LoVo (cell line): ENCODE data around the gene CMTM5.
"Not testable (repeated sequence)": the region's sequence is repeated elsewhere in the genome, so short reads cannot be mapped to it uniquely, and the experiment has no call there.

Experiments
- DNase-seq: peaks from one replicate; pipeline ENCODE4 v3.0.0-alpha.2; 2016; ENCODE audit warnings: low spot score

Gene CMTM5

DNA sequence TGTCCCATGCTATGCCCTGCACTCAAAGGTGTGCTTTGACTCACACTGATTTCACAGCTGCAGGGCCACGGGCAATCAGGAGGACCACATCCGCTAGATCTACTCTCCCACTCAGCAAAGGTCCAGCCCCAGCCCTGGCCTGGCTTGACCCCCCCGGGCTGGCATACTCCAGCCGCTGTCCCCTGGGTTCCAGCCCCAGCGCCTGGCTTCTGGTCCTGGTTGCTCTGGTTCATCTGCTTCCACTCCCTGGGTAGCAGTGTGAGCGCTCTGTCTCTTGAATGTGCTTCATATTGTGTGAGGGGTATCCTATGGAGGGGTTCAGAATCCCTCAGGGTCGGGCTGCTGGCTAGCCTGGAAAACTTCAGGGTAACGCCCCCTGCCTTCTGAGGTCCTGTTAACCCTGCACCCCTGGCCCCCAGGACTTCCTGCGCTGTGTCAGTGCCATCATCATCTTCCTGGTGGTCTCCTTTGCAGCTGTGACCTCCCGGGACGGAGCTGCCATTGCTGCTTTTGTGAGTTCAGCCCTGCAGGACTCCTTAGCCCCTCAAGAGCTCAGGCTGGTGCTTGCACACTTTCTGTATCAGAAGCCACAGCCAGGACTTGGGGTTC, 1.9 kb downstream of the CMTM5 start:
- DNase-seq, result no peak

- peak; percentile 51 for DNase-seq
Observed at GRCh38 chr14:23379366-23380196, 2.7 kb downstream of the CMTM5 start.

DNA sequence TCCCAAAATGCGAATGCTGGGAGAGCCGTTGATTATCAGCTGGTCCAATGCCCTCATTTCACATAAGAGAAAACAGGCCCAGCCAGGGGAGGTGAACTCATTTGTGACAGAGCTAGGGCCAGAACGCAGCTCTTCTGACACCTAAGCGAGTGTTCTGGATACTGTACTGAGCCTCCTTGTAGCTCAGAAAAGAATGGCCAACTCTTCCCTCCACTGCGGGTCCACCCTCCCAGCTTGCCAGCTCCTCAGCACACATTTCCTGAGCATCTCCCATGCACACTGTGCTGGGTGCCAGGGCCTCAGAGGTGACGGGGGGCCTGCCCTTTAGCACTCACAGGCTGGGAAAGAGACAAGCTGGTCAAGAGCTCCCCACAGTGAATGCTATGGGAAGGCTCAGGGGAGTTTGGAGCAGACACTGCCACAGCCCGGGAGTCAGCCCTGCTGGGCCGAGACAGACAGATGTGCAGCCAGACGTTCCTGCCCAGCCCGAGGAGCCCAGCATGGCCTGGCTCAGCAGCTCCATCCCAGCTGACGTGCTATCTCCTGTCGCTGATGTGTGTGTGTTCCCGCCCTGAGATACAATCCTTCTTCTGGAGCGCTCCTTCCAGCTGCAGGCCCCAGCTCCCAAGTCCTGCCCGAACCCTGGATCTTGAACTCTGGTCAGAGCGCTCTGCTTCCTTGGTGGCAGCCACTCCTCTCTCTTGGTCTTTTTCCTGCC, 3.5 kb downstream of the CMTM5 start:
- DNase-seq, result no peak

GRCh38 chr14:23380976-23381375, 4.1 kb downstream of the CMTM5 start:
- no peak for DNase-seq

DNA sequence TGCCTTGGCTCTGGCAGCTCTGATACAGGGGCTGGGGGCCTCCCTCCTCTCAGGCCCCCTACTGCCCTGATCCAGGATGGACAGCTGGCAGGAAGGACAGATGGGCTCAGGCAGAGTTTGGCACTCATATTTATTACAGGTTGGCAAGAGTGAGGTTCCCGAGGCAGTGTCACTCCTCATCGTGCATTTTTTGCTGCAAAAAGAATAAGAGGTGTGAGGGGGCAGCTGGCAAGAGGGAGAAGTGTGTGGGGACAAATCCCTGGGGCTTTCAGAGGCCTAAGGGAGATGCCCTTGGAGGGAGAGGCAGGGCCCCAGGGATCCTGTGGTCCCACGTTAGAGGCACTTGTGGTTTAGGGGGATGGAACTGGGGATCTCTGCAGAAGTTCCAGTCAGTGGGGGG, 5.0 kb downstream of the CMTM5 start:
- DNase-seq, result peak; percentile 93

- DNase-seq, result no peak
Observed at GRCh38 chr14:23382276-23382675, 5.4 kb downstream of the CMTM5 start.

- no peak for DNase-seq
Observed at GRCh38 chr14:23382731-23383440, 6.0 kb downstream of the CMTM5 start.

DNA sequence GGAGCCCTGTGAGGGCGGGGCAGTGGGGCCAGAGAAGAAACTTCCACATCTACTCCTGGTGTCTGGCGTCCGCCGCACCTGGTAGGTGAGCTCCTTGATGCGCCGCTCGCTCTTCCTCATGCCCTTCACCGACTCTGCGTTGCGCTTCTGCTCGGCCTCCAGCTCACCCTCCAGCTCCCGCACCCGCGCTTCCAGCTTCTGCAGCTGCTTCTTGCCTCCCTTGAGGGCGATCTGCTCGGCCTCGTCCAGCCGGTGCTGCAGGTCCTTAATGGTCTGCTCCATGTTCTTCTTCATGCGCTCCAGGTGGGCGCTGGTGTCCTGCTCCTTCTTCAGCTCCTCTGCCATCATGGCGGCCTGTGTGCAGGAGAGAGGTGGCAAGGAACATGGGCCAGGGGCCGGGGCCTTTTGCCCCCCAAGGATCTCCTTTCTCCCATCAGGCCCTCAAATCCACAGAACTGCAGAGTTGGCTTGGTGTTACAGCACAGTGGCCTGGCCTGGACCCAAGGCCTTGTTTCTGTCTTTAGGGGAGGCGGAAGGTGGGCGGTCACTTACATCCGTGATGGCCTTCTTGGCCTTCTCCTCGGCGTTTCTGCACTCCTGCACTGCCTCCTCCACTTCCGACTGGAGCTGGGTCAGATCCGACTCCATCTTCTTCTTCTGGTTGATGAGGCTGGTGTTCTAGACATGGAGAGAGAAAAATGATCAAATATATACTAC, 7.7 kb downstream of the CMTM5 start:
- DNase-seq, result no peak

DNA sequence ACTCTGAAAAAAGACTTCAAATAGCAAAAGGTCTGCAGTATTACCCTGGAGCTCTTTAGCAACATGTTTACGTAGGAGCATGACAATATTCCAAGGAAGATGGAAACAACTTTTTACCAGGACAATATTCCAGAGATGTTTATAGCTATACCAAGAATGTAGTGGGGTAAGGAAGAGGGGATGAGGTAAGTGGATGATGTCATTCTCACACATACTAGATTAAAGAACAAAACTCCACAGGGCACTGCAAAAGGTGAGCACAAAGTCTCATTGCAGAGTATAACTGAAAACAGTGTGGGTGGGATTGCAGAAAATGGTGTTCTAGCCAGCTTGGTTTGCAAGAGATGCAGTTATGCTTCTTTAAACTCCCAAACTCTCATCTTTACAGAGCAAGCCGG, 8.4 kb downstream of the CMTM5 start:
- DNase-seq, result no peak

DNA sequence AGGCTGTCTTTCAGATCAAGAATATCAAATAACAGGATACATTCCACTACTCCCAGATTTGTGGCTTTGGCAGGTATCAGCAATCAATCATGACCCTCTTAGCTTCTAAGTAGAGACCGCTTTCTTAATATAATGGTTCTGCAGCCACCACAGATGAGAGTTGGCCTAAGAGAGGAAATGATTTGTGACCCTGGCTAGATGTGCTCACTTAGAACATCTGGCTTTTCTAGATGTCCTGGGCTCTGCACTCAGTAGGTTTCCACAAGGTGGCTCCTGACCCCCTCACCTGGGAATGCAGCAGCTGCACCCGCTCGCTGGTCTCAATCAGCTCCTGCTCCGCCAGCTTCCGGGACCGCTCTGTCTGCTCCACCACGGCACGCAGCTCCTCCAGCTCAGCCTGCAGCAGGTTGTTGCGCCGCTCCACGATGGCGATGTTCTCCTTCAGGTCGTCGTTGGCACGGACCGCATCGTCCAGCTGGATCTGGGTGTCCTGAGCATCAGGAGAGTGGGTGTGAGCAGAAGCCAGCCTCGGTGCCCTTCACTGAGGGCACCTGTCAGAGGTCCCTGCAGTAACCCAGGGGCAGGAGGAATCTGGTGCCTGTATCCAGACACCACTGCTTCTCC, 8.9 kb downstream of the CMTM5 start:
- DNase-seq, result no peak

- DNase-seq, result not testable (repeated sequence)
Observed at GRCh38 chr14:23386266-23386657, 9.4 kb downstream of the CMTM5 start.

DNA sequence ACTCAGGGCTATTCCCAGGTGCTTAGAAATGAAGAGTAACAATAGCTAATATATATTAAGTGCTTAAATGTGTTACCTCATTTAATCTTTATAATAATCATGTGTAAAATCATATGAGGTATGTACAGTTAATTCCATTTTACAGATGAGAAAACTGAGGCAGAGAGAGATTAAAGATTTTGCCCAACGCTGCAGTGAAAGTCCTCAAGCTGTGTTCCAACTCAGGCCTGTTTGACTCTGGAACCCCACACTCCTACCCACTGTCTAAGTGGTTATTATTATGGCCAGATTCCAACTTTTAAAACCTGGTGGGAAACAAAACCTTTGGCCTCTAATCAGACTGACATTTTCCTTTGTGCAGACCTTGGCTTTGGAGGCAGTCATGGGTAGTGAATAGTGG, 10.2 kb downstream of the CMTM5 start:
- no peak for DNase-seq

DNA sequence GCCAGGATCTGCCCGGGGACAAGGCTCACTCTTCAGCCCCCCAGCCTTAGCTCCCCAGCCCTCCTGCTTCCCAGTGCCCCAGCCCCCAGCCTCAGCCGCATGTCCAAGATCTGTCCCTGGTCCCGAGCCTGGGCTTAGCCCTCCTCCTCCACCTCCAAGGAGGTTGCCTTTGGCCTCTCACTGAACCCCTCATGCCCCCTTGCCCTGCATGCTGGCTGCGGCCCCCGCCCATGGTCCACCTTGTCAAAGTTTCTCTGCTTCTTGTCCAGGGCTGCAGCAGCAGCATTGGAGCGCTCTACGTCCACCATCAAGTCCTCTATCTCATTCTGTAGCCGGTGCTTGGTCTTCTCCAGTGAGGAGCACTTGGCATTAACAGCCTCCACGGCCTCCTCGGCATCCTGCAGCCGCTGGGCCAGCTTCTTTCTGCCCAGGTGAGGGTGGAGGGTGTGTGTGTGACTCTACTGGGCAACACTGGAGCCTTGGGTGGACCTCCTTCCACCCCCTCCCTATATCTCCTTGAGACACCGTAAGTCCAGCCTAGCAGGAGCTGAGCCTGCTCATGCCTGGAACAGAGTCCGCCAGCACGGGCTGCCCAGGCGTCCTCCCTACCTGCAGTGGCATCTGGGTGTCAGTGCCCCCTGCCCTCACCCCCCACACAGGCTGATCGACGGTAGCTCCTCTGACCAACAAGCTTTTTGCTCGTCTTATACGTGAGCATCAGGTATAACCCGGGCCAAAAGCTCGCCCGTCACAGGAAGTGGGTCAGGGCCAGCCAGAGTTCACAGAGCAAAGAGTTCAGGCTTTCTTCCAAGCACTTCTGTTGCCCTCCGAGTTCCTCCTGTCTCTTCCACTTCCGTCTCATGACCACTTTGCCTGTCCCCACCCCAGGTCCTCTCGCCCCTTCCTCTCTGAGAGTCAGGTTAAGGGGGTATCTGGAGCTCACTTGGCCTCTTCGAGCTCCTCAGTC, 11.4 kb downstream of the CMTM5 start:
- DNase-seq, result no peak

DNA sequence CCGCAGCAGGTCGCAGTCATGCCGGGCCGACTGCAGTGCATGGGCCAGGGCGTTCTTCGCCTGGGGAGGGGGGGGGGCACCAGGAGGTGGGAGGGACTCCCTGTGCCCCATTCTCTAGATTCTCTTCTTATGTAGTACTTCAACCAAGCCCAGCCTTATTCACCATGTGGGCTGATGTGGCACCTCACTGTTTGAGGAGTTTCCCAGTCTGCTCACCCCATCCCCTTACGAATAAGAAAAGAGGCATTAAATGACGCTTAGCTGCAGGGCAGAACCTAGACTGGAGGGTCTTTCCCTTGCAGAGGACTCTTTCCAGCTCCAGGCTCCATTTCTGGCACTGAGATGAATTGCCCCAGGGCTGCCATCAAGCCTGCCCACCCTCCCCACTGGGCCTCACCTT, 12.2 kb downstream of the CMTM5 start:
- DNase-seq, result no peak

GRCh38 chr14:23389396-23389795, 12.6 kb downstream of the CMTM5 start:
- DNase-seq, result no peak

DNA sequence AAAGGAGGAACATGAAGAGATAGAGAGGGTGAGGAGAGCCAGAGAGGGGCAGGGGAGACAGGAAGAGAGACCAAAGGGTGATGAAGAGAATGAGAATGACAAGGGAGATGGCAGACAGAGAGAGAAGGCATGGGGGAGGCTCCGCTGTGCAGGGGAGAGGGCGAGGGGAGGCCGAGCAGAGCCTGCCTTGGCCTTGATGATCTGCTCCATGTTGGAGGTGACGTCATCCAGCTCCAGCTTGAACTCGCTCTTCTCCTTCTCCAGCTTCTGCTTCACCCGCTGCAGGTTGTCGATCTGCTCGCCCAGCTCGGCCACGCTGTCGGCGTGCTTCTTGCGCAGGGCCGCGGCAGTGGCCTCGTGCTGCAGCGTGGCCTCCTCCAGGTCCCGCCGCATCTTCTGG, 13.0 kb downstream of the CMTM5 start:
- not testable (repeated sequence) for DNase-seq

- no peak for DNase-seq
Observed at GRCh38 chr14:23392613-23393012, 15.8 kb downstream of the CMTM5 start.

DNA sequence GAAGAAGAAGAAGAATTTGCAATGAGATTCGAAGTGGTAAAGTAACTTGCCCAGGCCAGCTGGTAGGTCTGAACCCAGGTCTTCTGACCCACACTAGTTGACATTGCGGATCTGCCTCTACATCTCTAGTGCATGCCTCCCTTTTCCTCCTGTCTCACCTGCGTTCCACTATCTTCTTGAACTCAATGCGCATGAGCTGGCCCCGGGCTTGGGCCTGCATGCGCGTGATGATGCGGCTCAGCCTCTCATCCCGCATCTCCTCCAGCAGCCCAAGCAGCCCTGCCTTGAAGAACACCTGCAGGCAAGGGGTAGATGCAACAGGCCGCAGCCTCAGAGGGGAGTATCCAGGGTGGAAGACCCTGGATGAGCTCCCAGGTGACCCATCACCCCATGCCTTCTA, 19.3 kb downstream of the CMTM5 start:
- DNase-seq, result no peak

GRCh38 chr14:23396781-23397407, 20.0 kb downstream of the CMTM5 start:
- DNase-seq, result no peak

GRCh38 chr14:23398348-23398747, 21.5 kb downstream of the CMTM5 start:
- no peak for DNase-seq
